ENCODE data around the gene GSTA3. TPM values are rescaled to one million over a fixed set of nuclear protein-coding genes. Genes with fewer than 3 reads are reported as not detected.

GSTA3 gene
- total RNA-seq, 1 donor from 2014 or later: not detected

- Mint-ChIP-seq H3K27ac (ENCODE audit: unreplicated experiment) (no peak overlapping the region), H3K4me1 (ENCODE audit: unreplicated experiment) (peaks cover 4% of the 10 kb centered on the region), H3K27me3 (ENCODE audit: unreplicated experiment) (peaks cover 3% of the 10 kb centered on the region), H3K4me3 (ENCODE audit: unreplicated experiment) (peak overlapping the region; percentile 80), H3K36me3 (ENCODE audit: unreplicated experiment) (no peaks in the 10 kb centered on the region), H3K9me3 (ENCODE audit: unreplicated experiment) (no peaks in the 10 kb centered on the region)
- TF ChIP-seq CTCF (IDR thresholded peaks at IDR 0.05): peak; percentile 88
- no peak for DNase-seq (ENCODE audit: extremely low spot score, unreplicated experiment)
Measured at GRCh38 chr6:52881996-52882841, 27.3 kb downstream of the GSTA3 start.

- no peak for TF ChIP-seq CTCF (IDR thresholded peaks at IDR 0.05)
Measured at GRCh38 chr6:52881662-52881995, 27.9 kb downstream of the GSTA3 start.

GRCh38 chr6:52877786-52878185 lies 31.7 kb downstream of the GSTA3 start:
- Mint-ChIP-seq H3K27me3 (ENCODE audit: unreplicated experiment) (no peaks in the 10 kb centered on the region), H3K36me3 (ENCODE audit: unreplicated experiment) (no peaks in the 10 kb centered on the region), H3K4me3 (ENCODE audit: unreplicated experiment) (no peak overlapping the region), H3K4me1 (ENCODE audit: unreplicated experiment) (peaks cover 7% of the 10 kb centered on the region), H3K27ac (ENCODE audit: unreplicated experiment) (no peak overlapping the region), H3K9me3 (ENCODE audit: unreplicated experiment) (no peaks in the 10 kb centered on the region)
- DNase-seq (ENCODE audit: extremely low spot score, unreplicated experiment): no peak
- no peak for TF ChIP-seq CTCF (IDR thresholded peaks at IDR 0.05)

More at GRCh38 chr6:52881662-52881995, 27.9 kb downstream of the GSTA3 start:
- no peak for DNase-seq (ENCODE audit: extremely low spot score, unreplicated experiment)
- Mint-ChIP-seq H3K4me1 (ENCODE audit: unreplicated experiment) (peaks cover 4% of the 10 kb centered on the region), H3K4me3 (ENCODE audit: unreplicated experiment) (peak overlapping the region; percentile 80), H3K27me3 (ENCODE audit: unreplicated experiment) (peaks cover 3% of the 10 kb centered on the region), H3K36me3 (ENCODE audit: unreplicated experiment) (no peaks in the 10 kb centered on the region), H3K27ac (ENCODE audit: unreplicated experiment) (no peak overlapping the region), H3K9me3 (ENCODE audit: unreplicated experiment) (no peaks in the 10 kb centered on the region)

GRCh38 chr6:52877168-52877567 lies 32.3 kb downstream of the GSTA3 start:
- Mint-ChIP-seq H3K4me1 (ENCODE audit: unreplicated experiment) (peaks cover 7% of the 10 kb centered on the region), H3K27me3 (ENCODE audit: unreplicated experiment) (no peaks in the 10 kb centered on the region), H3K4me3 (ENCODE audit: unreplicated experiment) (no peak overlapping the region), H3K9me3 (ENCODE audit: unreplicated experiment) (no peaks in the 10 kb centered on the region), H3K36me3 (ENCODE audit: unreplicated experiment) (no peaks in the 10 kb centered on the region), H3K27ac (ENCODE audit: unreplicated experiment) (no peak overlapping the region)
- DNase-seq (ENCODE audit: extremely low spot score, unreplicated experiment): no peak
- TF ChIP-seq CTCF (IDR thresholded peaks at IDR 0.05): no peak

- H3K27ac Mint-ChIP-seq (ENCODE audit: unreplicated experiment): no peak overlapping the region
- H3K4me3 Mint-ChIP-seq (ENCODE audit: unreplicated experiment): no peak overlapping the region
- DNase-seq (ENCODE audit: extremely low spot score, unreplicated experiment): no peak
- no peaks in the 10 kb centered on the region for H3K9me3 Mint-ChIP-seq (ENCODE audit: unreplicated experiment)
- no peaks in the 10 kb centered on the region for H3K27me3 Mint-ChIP-seq (ENCODE audit: unreplicated experiment)
- H3K4me1 Mint-ChIP-seq (ENCODE audit: unreplicated experiment): peaks cover 5% of the 10 kb centered on the region
- TF ChIP-seq CTCF (IDR thresholded peaks at IDR 0.05): no peak
- H3K36me3 Mint-ChIP-seq (ENCODE audit: unreplicated experiment): no peaks in the 10 kb centered on the region
Measured at GRCh38 chr6:52876056-52876787, 33.3 kb downstream of the GSTA3 start.
